ENCODE data around the gene TSPO2.
A peak's percentile ranks its signal among the peaks of the same experiment; 100 is the strongest.

The TSPO2 gene

GRCh38 chr6:41027799-41028560, 14.3 kb upstream of the TSPO2 start:
- peak; percentile 54 for DNase-seq

GRCh38 chr6:41028561-41029412, 13.5 kb upstream of the TSPO2 start:
- no peak for DNase-seq

- no peak for DNase-seq
These were observed 9.4 kb upstream of the TSPO2 start for GRCh38 chr6:41032830-41033229.

- DNase-seq = no peak
These were observed 8.5 kb upstream of the TSPO2 start for GRCh38 chr6:41033776-41034175.

- DNase-seq = no peak
These were observed 6.1 kb upstream of the TSPO2 start for GRCh38 chr6:41036186-41036585.

GRCh38 chr6:41036601-41037000, 5.7 kb upstream of the TSPO2 start:
- DNase-seq = no peak

GRCh38 chr6:41037107-41037900, 5.0 kb upstream of the TSPO2 start:
- DNase-seq = no peak

GRCh38 chr6:41038205-41038604, 4.1 kb upstream of the TSPO2 start:
- no peak for DNase-seq

GRCh38 chr6:41039060-41039998, 2.9 kb upstream of the TSPO2 start, which contains the start of gene UNC5CL:
UNC5CL (minus strand) TSS chr6:41039221; CDS start chr6:41035074, 4,147 bp downstream.
- DNase-seq = no peak

- DNase-seq = no peak
These were observed 1.9 kb upstream of the TSPO2 start for GRCh38 chr6:41040101-41040939.

GRCh38 chr6:41040940-41041536, 1.2 kb upstream of the TSPO2 start:
- no peak for DNase-seq

- DNase-seq = no peak
These were observed 884 bp downstream of the TSPO2 start for GRCh38 chr6:41043151-41043550.

- no peak for DNase-seq
These were observed 3.4 kb downstream of the TSPO2 start for GRCh38 chr6:41045664-41046063.

- DNase-seq = no peak
These were observed 3.8 kb downstream of the TSPO2 start for GRCh38 chr6:41046084-41046483.

- DNase-seq = no peak
These were observed 5.0 kb downstream of the TSPO2 start for GRCh38 chr6:41047306-41047705.

- DNase-seq = no peak
These were observed 5.8 kb downstream of the TSPO2 start for GRCh38 chr6:41047745-41048732.

- no peak for DNase-seq
These were observed 7.3 kb downstream of the TSPO2 start for GRCh38 chr6:41049521-41049920.

GRCh38 chr6:41049955-41050354, 7.7 kb downstream of the TSPO2 start:
- DNase-seq = no peak

- DNase-seq = no peak
These were observed 8.3 kb downstream of the TSPO2 start for GRCh38 chr6:41050536-41050935.
